Hematopoietic multipotent progenitor cell treated with erythropoietin and hydrocortisone succinate and interleukin-3 and kit ligand, for 6 days (in vitro differentiated cells): Measurements from ENCODE around the gene INPP4A.
A peak's percentile ranks its signal among the peaks of the same experiment; 100 is the strongest.
"Not testable (repeated sequence)": the region's sequence is repeated elsewhere in the genome, so short reads cannot be mapped to it uniquely, and the experiment has no call there.

Source experiments
- DNase-seq: peaks from one replicate; pipeline ENCODE4 v3.0.0-alpha.2; 2015

INPP4A gene

GRCh38 chr2:98570356-98570755 lies 125.7 kb downstream of the INPP4A start:
- no peak for DNase-seq

DNA sequence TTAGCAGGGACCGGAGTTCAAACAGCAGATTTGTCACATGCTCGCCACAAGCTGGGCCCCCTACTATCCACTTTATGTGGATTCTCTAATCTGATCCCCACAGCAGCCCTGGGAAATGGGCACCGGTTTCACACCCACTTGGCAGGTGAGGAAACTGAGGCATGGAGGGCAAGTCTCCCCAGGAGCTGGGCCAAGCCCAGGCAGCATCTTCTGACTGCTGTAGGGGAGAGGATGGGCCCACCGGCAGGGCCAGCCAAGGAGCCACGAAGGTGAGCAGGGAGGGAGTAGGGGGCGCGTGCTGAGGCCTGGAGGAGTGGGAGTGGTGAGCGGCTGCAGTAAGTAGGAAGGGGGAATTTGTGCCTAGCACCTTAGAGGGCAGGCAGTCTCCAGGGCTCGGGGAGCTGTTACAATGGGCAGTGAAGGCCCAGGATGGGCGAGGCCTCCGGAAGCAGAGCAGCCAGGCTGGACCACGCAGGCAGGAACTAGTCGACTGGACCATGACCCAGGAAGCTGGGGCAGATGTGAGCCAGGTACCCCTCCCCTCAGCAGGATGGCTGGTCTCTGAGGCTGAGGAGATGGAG lies 126.6 kb downstream of the INPP4A start:
- DNase-seq = no peak

DNA sequence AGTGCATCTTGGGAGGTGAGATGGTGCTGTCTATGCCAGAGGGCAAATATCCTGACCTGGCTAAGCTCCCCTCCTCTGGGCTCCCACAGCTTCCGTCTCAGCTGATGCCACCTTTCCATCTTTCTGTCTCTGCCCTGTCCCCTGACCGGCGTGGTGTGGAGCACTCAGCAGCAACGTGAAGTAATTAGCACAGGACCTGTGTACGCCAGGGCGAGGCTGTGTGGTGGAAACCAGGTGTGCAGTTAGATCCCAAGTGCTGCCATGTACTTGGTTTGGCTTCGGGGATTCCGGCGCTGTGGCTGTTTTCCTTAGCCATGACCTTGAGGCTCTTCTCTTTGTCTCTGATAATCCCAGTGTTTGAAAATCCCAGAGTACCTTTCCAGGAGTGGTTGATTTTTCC lies 127.1 kb downstream of the INPP4A start:
- no peak for DNase-seq

- DNase-seq = no peak
These were observed 127.6 kb downstream of the INPP4A start for GRCh38 chr2:98572211-98572610.

DNA sequence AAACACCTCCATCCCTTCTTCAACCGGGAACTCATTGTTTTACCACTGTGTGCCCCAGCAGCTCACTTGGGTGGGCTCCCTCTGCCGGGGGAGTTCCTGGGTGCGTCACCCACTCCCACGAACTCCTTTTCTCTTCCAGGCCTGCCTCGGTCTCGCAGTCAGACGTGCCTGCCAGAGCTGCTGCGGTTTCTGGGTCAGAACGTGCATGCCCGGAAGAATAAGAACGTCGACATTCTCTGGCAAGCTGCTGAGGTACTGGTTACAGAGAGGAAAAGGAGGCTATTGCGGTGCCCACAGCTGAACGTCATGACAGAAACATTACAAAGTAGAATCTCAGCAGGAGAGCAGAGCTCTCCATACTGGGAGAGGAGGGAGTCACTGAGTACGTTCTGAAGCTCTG lies 128.0 kb downstream of the INPP4A start:
- no peak for DNase-seq

DNA sequence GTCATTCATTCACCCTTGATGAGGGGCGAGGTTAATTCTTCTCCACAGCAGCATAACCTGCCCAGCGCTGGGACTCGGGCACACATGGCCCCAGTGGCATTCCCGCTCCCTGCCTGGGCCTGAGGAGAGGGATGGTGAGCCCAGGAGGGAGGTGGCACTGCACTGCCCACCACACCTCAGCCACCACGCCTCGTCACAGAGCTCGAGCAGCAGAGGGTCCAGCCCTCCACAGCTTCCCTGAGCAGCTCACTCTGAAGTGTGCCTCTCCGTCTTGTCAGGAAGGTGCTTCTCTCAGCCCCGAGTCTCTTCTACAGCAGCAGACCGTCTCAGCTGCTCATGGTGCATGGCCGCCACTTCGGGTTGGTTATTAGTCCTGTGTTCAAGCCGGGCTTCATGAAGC lies 128.8 kb downstream of the INPP4A start:
- no peak for DNase-seq

- DNase-seq = no peak
These were observed 132.1 kb downstream of the INPP4A start for GRCh38 chr2:98576666-98577312.

DNA sequence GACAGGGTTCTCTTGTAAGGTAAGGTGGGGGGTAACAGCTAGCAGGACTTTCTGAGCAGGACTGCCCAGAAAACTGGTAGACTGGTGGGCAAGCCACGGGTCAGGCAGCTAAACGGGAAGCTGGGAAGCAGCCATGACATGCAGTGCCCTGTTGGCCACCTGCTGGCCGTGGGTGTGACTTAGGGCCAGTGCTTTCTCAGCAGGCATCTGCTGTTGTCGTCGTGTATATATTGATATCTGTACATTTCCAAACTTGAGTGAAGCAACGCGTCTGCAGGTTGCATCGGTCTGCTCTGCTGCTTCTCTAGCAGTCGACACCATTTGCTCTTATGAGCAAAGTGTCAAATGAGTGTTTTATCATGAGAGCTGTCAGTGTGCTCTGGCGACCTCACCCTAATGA lies 132.7 kb downstream of the INPP4A start:
- DNase-seq = no peak

GRCh38 chr2:98578231-98578630 lies 133.6 kb downstream of the INPP4A start:
- no peak for DNase-seq

DNA sequence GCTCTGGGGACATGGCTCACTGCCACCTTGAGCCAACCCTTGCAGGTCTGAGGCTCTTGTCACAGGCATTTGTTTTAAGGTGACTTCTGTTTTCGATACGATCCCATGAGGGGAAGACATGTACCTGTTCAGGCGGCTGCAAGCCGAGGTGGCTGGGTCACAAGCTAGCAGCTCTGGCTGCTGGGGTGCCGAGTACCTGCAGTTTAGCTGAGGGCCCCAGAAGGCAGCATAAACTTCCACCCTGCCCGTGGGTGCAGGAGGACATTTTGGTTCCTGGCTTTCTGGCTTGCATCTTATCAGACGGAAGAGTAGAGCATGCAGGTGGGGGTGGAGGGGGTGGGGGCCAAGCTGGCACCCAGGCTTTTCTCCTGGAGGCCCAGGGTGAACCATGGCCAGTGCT lies 135.3 kb downstream of the INPP4A start:
- no peak for DNase-seq

- no peak for DNase-seq
These were observed 136.1 kb downstream of the INPP4A start for GRCh38 chr2:98580656-98581284.

DNA sequence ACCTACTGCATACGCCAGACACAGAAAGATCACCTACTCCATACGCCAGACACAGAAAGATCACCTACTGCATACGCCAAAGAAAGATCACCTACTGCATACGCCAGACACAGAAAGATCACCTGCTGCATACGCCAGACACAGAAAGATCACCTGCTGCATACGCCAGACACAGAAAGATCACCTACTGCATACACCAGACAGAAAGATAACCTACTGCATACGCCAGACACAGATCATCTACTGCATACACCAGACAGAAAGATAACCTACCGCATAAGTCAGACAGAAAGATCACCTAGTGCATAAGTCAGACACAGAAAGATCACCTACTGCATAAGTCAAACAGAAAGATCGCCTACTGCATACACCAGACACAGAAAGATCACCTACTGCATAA lies 137.9 kb downstream of the INPP4A start:
- DNase-seq = no peak

DNA sequence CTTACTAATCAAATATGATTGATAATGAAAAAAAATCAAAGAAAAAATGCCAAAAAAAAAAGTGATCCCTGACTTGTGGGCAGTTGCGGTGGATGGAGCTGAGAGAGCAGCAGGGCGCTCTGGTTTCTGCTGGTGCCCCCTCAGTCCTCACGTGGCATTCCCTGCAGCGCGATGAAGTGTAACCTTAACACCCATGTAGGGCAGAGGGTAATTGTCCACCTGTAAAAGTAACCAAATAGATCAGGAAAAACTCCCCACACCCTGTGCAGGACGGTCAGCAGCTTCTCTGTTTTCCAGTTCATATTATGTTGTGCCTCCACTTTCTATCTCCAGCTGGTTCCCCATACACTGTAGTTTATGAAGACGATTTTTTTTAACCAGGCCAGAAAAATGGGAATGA lies 138.6 kb downstream of the INPP4A start:
- no peak for DNase-seq

DNA sequence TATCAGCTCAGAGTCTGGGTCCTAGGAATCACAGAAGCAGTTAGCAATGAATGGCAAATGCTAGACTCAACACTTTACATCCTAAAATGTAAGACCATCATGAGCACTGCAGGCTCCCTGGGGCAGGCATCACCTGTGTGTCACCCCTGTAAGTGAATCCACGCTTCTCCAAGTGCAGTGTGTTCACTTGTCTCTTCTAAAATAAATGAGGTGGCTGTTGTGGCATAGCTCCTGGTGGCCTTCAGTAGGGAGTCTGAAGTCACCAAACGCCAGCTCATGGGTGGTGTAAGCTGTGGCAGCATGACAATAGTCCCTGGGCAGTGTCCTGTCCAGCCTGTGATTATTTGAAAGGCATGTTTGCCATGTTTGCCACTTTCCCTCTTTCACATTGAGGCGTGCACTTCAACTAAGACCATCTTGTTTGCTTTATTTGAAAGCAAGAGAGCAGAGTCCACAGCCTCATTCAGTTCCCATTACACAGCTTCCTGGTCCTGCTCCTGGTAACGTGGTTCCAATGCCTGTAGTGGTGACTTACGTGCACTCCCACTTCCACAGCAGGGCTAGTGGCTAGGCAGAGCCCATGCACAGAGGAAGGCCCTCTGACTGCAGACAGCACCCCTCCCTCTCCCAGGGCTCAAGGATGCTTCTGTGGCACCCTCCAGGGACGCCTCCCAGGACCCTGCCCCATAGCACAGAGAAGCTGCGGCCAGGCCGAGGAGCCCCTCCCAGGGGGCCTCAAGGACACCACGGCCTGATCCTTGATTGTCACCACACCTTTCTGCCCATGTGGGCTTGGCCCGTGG lies 139.4 kb downstream of the INPP4A start:
- DNase-seq = no peak

DNA sequence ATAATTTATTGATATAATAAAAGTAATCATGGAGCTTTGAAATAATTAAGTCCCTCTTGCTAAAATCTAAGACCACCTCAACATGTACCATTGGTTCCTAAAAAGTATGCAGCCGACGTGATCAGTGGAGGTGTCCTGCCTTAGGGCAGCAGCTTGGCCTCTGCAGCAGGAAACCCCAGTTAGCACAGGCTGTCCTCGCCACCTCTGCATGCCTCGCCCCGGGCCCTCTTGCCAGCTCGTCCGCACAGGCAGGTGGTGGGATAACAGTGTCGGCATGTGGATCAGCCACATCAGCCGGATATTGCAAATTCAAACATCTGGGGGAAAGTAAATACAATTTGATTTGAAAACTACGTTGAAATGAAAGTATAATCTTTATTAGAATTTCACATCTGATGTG lies 140.7 kb downstream of the INPP4A start:
- no peak for DNase-seq

DNA sequence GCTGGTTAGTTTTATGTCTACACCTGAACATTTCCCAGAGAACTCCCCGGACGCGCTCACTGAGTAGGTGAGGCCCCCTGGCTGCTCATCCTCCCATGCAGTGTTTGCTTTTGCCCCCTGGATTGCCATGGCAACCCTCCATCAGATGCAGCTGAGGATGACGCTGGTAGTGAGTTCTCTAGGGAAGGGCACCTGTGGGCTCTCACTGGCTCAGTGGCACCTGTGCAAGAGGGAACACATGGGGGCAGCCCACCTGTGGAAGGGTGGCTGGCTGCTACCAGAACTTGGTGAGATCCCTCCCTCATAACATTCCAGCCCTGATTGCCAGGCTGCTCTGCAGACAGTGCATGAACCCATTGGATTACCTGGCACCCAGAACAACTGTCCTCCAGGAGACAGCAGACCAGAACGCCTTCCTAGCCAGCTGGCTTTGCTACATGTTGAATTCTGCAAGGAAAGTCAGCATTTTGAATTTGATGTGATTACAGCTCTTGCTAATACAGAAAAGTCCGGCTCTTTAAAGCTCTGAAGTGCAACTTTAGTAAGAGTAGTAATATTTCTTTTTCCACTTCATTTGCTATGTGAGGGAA lies 142.0 kb downstream of the INPP4A start:
- DNase-seq = no peak

- DNase-seq = no peak
These were observed 144.3 kb downstream of the INPP4A start for GRCh38 chr2:98588880-98589431.

- no peak for DNase-seq
These were observed 144.8 kb downstream of the INPP4A start for GRCh38 chr2:98589489-98589888.

DNA sequence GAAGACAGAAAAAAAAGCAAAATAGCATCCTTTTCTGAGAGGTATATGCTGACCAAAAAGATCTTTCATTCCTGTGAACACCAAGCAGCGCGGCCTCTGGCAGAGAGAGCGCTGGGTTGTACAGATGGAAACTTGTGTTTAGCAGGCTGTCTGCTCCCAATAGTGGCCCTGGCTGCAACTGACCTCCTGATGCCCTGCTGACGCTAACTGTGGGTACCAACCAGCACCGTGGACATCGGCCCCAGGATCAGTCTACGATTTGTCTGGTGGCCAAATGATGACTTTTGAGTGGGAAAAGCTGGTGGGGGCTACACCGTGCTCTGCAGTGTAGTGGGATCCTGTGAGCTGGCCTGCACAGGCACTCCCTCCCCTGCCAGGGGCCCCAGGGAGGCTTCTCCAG lies 147.9 kb downstream of the INPP4A start:
- DNase-seq = no peak

- not testable (repeated sequence) for DNase-seq
These were observed 150.0 kb downstream of the INPP4A start for GRCh38 chr2:98594665-98595064.

DNA sequence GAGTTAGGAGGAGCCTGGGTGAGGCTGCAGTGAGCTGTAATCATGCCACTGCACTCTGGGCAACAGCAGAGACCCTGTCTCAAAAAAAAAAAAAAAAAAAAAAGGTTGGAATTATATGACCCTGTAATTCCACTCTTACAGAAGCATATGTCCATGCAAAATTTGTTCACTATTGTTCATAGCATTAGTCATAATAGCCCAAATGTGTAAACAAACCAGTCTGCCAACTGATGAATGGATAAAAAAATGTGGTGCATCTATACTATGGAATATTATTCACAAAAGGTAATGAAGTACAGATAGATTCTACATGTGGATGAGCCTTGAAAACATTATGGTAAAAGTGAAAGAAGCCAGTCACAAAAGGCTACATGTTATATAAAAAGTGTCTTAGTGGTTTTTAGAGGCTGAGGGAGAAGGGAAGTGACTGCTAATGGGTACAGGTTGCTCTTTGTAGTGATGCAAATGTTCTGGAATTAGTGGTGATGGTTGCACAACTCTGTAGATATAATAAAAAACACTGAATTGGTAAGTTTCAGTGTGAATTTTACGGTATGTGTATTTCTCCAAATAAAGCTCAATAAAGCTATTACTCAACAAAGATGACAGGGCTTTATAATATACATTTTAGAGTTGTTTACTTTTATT lies 154.2 kb downstream of the INPP4A start:
- no peak for DNase-seq

DNA sequence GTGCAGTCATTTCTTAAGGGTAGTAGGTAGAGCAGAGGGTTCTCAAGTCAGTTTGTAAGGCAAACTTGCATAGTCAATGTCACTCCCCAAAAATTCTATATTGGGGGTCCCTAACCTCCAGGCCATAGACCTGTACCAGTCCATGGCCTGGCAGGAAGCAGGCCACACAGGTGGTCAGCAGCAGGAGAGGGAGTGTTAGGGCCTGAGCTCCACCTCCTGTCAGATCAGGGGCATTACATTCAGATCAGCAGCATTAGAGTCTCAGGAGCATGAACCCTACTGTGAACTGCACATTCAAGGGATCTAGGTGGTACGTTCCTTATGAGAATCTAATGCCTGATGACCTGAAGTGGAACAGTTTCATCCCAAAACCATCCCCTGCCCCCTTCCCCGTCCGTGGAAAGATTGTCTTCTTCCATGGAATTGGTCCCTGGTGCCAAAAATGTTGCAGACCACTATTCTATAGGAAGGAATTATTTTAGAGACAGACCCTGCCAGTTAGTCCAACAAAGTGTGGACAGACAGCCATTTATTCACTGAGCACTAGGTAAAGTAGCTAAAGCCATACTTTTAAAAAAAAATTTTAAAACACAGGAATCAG lies 157.0 kb downstream of the INPP4A start:
- DNase-seq = peak; percentile 64
